Measurements from ENCODE around the gene ADIPOQ. TPM values are rescaled to one million over a fixed set of nuclear protein-coding genes. Genes with fewer than 3 reads are reported as not detected.
"Not testable (repeated sequence)": the region's sequence is repeated elsewhere in the genome, so short reads cannot be mapped to it uniquely, and the experiment has no call there.

ADIPOQ gene
- total and polyA plus RNA-seq, 2 of the 4 experiments (the other 2 are of a cell fraction), result not detected

GRCh38 chr3:186822388-186822759, 20.1 kb upstream of the ADIPOQ start:
- DNase-seq; H2BK15ac ChIP-seq (ENCODE audit: low read depth, low read length); H3K23ac ChIP-seq (ENCODE audit: low read depth, low read length); H3K4me3 ChIP-seq (ENCODE audit: insufficient read depth, low read depth, low read length); H3K27me3 ChIP-seq (ENCODE audit: control insufficient read depth, insufficient read depth, low read length); H3K9me3 ChIP-seq (ENCODE audit: control insufficient read depth, insufficient read depth, low read length); H2AK9ac ChIP-seq (replicated peaks; ENCODE audit: low read depth, low read length, poor library complexity); ATAC-seq (ENCODE audit: low read depth); H4K5ac ChIP-seq (ENCODE audit: low read depth, low read length); H4K20me1 ChIP-seq (ENCODE audit: insufficient read depth, low read length); H3K36me3 ChIP-seq (ENCODE audit: control insufficient read depth, insufficient read depth, low read length); H3K56ac ChIP-seq (ENCODE audit: extremely low read depth, insufficient read depth, low read length); POLR2A ChIA-PET (ENCODE audit: unreplicated experiment); H3K4me2 ChIP-seq (ENCODE audit: low read depth, low read length); BruUV-seq (replicated peaks); H3K9ac ChIP-seq (ENCODE audit: low read depth, low read length); H3K9me1 ChIP-seq (ENCODE audit: insufficient read depth, low read length); dilution Hi-C loops (cut with HindIII; ENCODE audit: low sequenced_read_pairs, unreplicated experiment); H2AFZ ChIP-seq (replicated peaks; ENCODE audit: low read length, poor library complexity): not testable (repeated sequence)
- 0 out of 2 replicates have a peak overlapping the region, but pooled peaks have one; percentile 33 for H4K91ac ChIP-seq (ENCODE audit: insufficient read depth, low read depth, low read length)
- H2BK20ac ChIP-seq (ENCODE audit: low read depth, low read length), result peak overlapping the region; percentile 67
- peak overlapping the region in 1 of 2 experiments; percentile 66; a peak in 1 of 4 replicates for H4K8ac ChIP-seq (ENCODE audit: low read depth in 2 of 2, low read length in 2 of 2)
- peak overlapping the region; percentile 67 for H3K4ac ChIP-seq (ENCODE audit: low read depth, low read length)
- H2AK5ac ChIP-seq (ENCODE audit: low read depth, low read length), result peak overlapping the region; percentile 34; the same call in 1 of the 2 replicates
- H2BK5ac ChIP-seq (ENCODE audit: low read depth, low read length, poor library complexity, severe bottlenecking), result peak overlapping the region; percentile 72
- peak overlapping the region; percentile 41; the same call in 1 of the 2 replicates for H2BK120ac ChIP-seq (ENCODE audit: low read depth, low read length)
- intact Hi-C loops (cut with micrococcal nuclease), result loop anchor here (10.0 kb wide), 1 partner anchor 558 kb away; no protein-coding TSS in a partner anchor
- H3K4me1 ChIP-seq (ENCODE audit: control insufficient read depth, insufficient read depth, low read length), result peaks cover 15% of the 10 kb centered on the region
- peak overlapping the region; percentile 61; the same call in 1 of the 2 replicates for H3K27ac ChIP-seq (ENCODE audit: insufficient read depth, low read length)
- CTCF ChIA-PET, result interaction anchor here (0.7 to 2.2 kb wide), 4 partner anchors 27 to 326 kb away, joined by 3 to 28 read pairs (median 4); no protein-coding TSS in a partner anchor
- in situ Hi-C loops (cut with MboI; ENCODE audit: low sequenced_read_pairs), result loop anchor here (5.0 to 25.0 kb wide), 2 partner anchors 205 to 835 kb away; no protein-coding TSS in a partner anchor
- 0 out of 2 replicates have a peak overlapping the region, but pooled peaks have one; percentile 52 for H3K14ac ChIP-seq (replicated peaks; ENCODE audit: low read depth, low read length)
- WGBS, 2 experiments (ENCODE audit: extremely low coverage in 2 of 2, insufficient read length in 1 of 2), result no CpG with 5 or more reads among the region's 1 CpG
- 0 out of 2 replicates have a peak overlapping the region, but pooled peaks have one; percentile 28 for H3K18ac ChIP-seq (ENCODE audit: low read depth, low read length)
- H3K79me1 ChIP-seq (ENCODE audit: low read depth in 1 of 2, low read length in 2 of 2), result peaks cover 0 to 11% of the 10 kb centered on the region in 2 experiments; a peak in 2 of 4 replicates
